Tibial nerve (tissue), 4 donors: ENCODE data around the gene ANXA2R. TPM values are rescaled to one million over a fixed set of nuclear protein-coding genes. Genes with fewer than 3 reads are reported as not detected.
"Not testable (repeated sequence)": the region's sequence is repeated elsewhere in the genome, so short reads cannot be mapped to it uniquely, and the experiment has no call there.

ENCODE experiments used
- DNase-seq, 2 donors: peaks; one replicate each; pipeline ENCODE4 v3.0.0-alpha.2; 2019; ENCODE audit warnings: low spot score in 2 of 2
- H3K27ac ChIP-seq, 4 donors: fragments of 200-600 bp; sonication (generic) in 3 of 4; one replicate each; pipeline ENCODE4 v1.5.1; 2017 to 2019; ENCODE audit warnings: mild to moderate bottlenecking in 1 of 4
- H3K27me3 ChIP-seq, 2 donors: fragments of 200-600 bp; sonication (generic) in 1 of 2; one replicate each; pipeline versions ENCODE4 v1.5.1 to v1.6.0; 2017 to 2019
- H3K36me3 ChIP-seq, 3 donors: fragments of 200-600 bp; sonication (generic); one replicate each; pipeline ENCODE4 v1.5.1; 2018 to 2019
- H3K4me1 ChIP-seq, 4 donors: fragments of 200-600 bp; sonication (generic) in 3 of 4; one replicate each; pipeline ENCODE4 v1.5.1; 2017 to 2019
- H3K4me3 ChIP-seq, 4 donors: fragments of 200-600 bp; sonication (generic) in 3 of 4; one replicate each; pipeline ENCODE4 v1.5.1; 2017 to 2019; ENCODE audit warnings: mild to moderate bottlenecking in 1 of 4, moderate library complexity in 1 of 4
- H3K9me3 ChIP-seq, 4 donors: fragments of 200-600 bp; sonication (generic) in 3 of 4; one replicate each; pipeline ENCODE4 v1.5.1; 2017 to 2019
- EP300 ChIP-seq, 2 donors: sonication (generic); formaldehyde crosslinking; IDR thresholded peaks; one replicate each; pipeline ENCODE4 v1.6.1; 2017; ENCODE audit warnings: antibody characterized with exemption in 2 of 2, mild to moderate bottlenecking in 1 of 2
- POLR2A ChIP-seq, 2 donors: fragments of 450-650 bp; IDR thresholded peaks; one replicate each; pipeline ENCODE4 v1.6.1; 2017; ENCODE audit warnings: antibody characterized with exemption in 2 of 2, mild to moderate bottlenecking in 2 of 2, moderate library complexity in 2 of 2
- WGBS, 2 donors: methylation state at CpG; one replicate each; pipeline ENCODE4 v1.1.5; 2018; 5-methylcytosine and 5-hydroxymethylcytosine counted together
- total RNA-seq, 4 donors: library from RNA; depleted of rRNA; stranded (reverse); fragments of >200 nt; gene quantifications; one replicate each; pipeline ENCODE4 v1.1.0, GENCODE V29; 2016
- TF ChIP-seq, protein P1 (sequence below), 5 experiments: fragments of 200-600 bp in 3 of 5; fragments of 450-650 bp in 2 of 5; sonication (generic) in 3 of 5; IDR thresholded peaks; one replicate each; pipeline ENCODE4 v1.5.1; 2016 to 2019; ENCODE audit warnings: antibody characterized with exemption in 5 of 5, mild to moderate bottlenecking in 3 of 5, moderate library complexity in 2 of 5

Gene ANXA2R, protein sequence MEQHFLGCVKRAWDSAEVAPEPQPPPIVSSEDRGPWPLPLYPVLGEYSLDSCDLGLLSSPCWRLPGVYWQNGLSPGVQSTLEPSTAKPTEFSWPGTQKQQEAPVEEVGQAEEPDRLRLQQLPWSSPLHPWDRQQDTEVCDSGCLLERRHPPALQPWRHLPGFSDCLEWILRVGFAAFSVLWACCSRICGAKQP
- total RNA-seq: 1 to 10 TPM; 5.4 to 9.0 (median 8.1) TPM

- H3K36me3 ChIP-seq: peaks cover 0 to 8% (median 0%) of the 10 kb centered on the region in 3 donors
- 3 to 4% methylated on average over 38 to 47 of the region's 47 CpGs for WGBS, 2 donors
- TF ChIP-seq POLR2A (IDR thresholded peaks at IDR 0.05) (no peak), EP300 (IDR thresholded peaks at IDR 0.05) (peak; percentile 24 to 90)
- TF ChIP-seq, protein P1, sequence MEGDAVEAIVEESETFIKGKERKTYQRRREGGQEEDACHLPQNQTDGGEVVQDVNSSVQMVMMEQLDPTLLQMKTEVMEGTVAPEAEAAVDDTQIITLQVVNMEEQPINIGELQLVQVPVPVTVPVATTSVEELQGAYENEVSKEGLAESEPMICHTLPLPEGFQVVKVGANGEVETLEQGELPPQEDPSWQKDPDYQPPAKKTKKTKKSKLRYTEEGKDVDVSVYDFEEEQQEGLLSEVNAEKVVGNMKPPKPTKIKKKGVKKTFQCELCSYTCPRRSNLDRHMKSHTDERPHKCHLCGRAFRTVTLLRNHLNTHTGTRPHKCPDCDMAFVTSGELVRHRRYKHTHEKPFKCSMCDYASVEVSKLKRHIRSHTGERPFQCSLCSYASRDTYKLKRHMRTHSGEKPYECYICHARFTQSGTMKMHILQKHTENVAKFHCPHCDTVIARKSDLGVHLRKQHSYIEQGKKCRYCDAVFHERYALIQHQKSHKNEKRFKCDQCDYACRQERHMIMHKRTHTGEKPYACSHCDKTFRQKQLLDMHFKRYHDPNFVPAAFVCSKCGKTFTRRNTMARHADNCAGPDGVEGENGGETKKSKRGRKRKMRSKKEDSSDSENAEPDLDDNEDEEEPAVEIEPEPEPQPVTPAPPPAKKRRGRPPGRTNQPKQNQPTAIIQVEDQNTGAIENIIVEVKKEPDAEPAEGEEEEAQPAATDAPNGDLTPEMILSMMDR (IDR thresholded peaks at IDR 0.05): peak; percentile 77 to 89 (median 86)
- peaks cover 0 to 17% (median 4%) of the 10 kb centered on the region in 4 donors for H3K4me1 ChIP-seq
- peak; percentile 81 to 90 for DNase-seq
- H3K9me3 ChIP-seq: no peaks in the 10 kb centered on the region
- H3K27ac ChIP-seq: peak within 1 kb of the TSS; percentile 86 to 99 (median 96)
- H3K4me3 ChIP-seq: peak within 1 kb of the TSS; percentile 64 to 90 (median 73)
- no peaks in the 10 kb centered on the region for H3K27me3 ChIP-seq
Measured at GRCh38 chr5:43040287-43041098, at the start of gene ANXA2R. TSS of gene ANXA2R (minus strand) at chr5:43040319. CDS start at chr5:43040046, 273 bp downstream.

DNA sequence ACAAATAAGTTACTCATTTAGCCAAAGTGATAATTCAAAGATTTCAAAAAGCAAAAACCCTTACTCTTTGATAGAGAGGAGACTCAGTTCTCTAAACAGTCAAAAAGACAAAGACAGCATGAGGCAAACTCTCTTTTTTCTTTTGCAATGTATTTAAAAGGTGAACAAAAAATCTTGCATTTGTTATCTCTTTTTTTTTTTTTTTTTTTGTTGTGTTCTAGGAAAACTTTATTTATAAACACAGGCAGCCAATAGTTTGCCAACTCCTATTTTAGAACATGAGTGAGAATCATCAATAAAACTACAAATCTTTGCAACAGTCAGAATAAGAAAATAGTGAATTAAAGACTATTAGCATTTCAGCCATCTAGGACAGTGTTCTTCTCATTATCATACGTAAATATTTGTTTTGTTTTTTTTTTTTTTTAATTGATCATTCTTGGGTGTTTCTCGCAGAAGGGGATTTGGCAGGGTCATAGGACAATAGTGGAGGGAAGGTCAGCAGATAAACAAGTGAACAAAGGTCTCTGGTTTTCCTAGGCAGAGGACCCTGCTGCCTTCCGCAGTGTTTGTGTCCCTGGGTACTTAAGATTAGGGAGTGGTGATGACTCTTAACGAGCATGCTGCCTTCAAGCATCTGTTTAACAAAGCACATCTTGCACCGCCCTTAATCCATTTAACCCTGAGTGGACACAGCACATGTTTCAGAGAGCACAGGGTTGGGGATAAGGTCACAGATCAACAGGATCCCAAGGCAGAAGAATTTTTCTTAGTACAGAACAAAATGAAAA lies 46.2 kb upstream of the ANXA2R start:
- not testable (repeated sequence) for DNase-seq, H3K27ac ChIP-seq, H3K27me3 ChIP-seq, H3K9me3 ChIP-seq, H3K4me1 ChIP-seq, H3K4me3 ChIP-seq
- H3K36me3 ChIP-seq: peaks cover 0 to 22% (median 0%) of the 10 kb centered on the region in 3 donors
- WGBS, 2 donors: 71 to 88% methylated on average over 2 of the region's 5 CpGs

DNA sequence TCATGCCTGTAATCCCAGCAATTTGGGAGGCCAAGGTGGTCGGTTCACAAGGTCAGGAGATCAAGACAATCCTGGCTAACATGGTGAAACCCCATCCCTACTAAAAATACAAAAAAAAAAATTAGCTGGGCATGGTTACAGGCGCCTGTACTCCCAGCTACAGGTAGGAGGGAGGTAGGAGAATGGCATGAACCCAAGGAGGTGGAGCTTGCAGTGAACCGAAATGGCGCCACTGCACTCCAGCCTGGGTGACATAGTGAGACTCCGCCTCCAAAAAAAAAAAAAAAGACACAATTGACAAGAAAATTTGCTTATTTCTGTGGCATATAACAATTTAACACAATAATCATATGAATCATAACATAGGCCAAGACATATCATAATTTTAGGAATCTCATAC lies 45.3 kb upstream of the ANXA2R start:
- H3K4me1 ChIP-seq: no peaks in the 10 kb centered on the region
- H3K36me3 ChIP-seq: peaks cover 0 to 26% (median 0%) of the 10 kb centered on the region in 3 donors
- TF ChIP-seq EP300 (IDR thresholded peaks at IDR 0.05) (no peak), POLR2A (IDR thresholded peaks at IDR 0.05) (no peak)
- TF ChIP-seq, protein P1 (IDR thresholded peaks at IDR 0.05): no peak
- H3K27me3 ChIP-seq: no peaks in the 10 kb centered on the region
- no peaks in the 10 kb centered on the region for H3K9me3 ChIP-seq
- WGBS, 2 donors: 94 to 97% methylated on average over 5 of the region's 5 CpGs
- no peak overlapping the region for H3K27ac ChIP-seq
- H3K4me3 ChIP-seq: no peak overlapping the region
- no peak for DNase-seq

- 96 to 97% methylated on average over 7 of the region's 7 CpGs for WGBS, 2 donors
- not testable (repeated sequence) for H3K4me1 ChIP-seq, DNase-seq, H3K4me3 ChIP-seq, H3K27ac ChIP-seq, H3K27me3 ChIP-seq, H3K9me3 ChIP-seq
- H3K36me3 ChIP-seq: peaks cover 0 to 36% (median 7%) of the 10 kb centered on the region in 3 donors
Measured at GRCh38 chr5:43084468-43084867, 44.3 kb upstream of the ANXA2R start.

DNA sequence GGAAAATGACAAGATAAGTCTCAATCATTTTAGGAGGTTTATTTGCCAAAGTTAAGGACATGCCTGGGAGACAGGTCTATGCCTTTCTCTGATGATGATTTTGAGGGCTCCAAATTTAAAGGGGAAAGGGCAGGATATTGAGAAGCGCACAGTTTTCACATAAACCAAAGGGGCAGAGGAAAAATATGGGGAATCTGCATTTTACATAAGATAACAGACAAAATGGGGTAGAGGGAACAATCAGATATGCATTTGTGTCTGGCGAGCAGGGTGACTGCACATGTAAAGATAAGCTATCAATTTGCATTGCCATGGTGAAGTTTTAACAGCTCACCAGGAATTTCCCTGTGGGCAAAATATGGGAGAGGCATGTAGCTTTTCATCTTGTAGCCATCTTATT lies 41.2 kb upstream of the ANXA2R start:
- peaks cover 0 to 63% (median 7%) of the 10 kb centered on the region in 3 donors for H3K36me3 ChIP-seq
- not testable (repeated sequence) for H3K4me3 ChIP-seq, H3K27ac ChIP-seq, H3K9me3 ChIP-seq, H3K4me1 ChIP-seq, DNase-seq, H3K27me3 ChIP-seq
- WGBS, 2 donors: 92 to 100% methylated on average over 2 of the region's 2 CpGs

GRCh38 chr5:43078956-43079355 lies 38.8 kb upstream of the ANXA2R start:
- no peak for TF ChIP-seq POLR2A (IDR thresholded peaks at IDR 0.05)
- TF ChIP-seq, protein P1 (IDR thresholded peaks at IDR 0.05): no peak
- no peak for TF ChIP-seq EP300 (IDR thresholded peaks at IDR 0.05)
- no peak for DNase-seq
- Histone ChIP-seq H3K4me3 (no peak overlapping the region), H3K27ac (no peak overlapping the region), H3K27me3 (no peaks in the 10 kb centered on the region), H3K36me3 (peaks cover 0 to 69% (median 7%) of the 10 kb centered on the region in 3 donors), H3K4me1 (no peaks in the 10 kb centered on the region), H3K9me3 (no peaks in the 10 kb centered on the region)
- WGBS, 2 donors: 91 to 93% methylated on average over 4 of the region's 4 CpGs

GRCh38 chr5:43077446-43078191 lies 37.5 kb upstream of the ANXA2R start:
- H3K36me3 ChIP-seq: peaks cover 0 to 64% (median 7%) of the 10 kb centered on the region in 3 donors
- 89% methylated on average over 7 of the region's 7 CpGs for WGBS, 2 donors
- DNase-seq, H3K4me1 ChIP-seq, H3K4me3 ChIP-seq, H3K27ac ChIP-seq, H3K27me3 ChIP-seq, H3K9me3 ChIP-seq: not testable (repeated sequence)
